Stimulated activated CD4-positive, alpha-beta T cell treated with anti-CD3 and anti-CD28 coated beads, TNF-alpha, amount 100 ng/mL, for 4 hours (primary cell): ENCODE measurements around the gene DACH1.
"Not testable (repeated sequence)": the region's sequence is repeated elsewhere in the genome, so short reads cannot be mapped to it uniquely, and the experiment has no call there.

Experiments
- DNase-seq, 3 experiments: peaks; one replicate each; pipeline ENCODE4 v3.0.0-alpha.2; 2020; ENCODE audit warnings: low read depth in 3 of 3

Gene DACH1

GRCh38 chr13:71828564-71828963 lies 38.4 kb downstream of the DACH1 start:
- DNase-seq: no peak

GRCh38 chr13:71828117-71828516 lies 38.9 kb downstream of the DACH1 start:
- DNase-seq: no peak

DNA sequence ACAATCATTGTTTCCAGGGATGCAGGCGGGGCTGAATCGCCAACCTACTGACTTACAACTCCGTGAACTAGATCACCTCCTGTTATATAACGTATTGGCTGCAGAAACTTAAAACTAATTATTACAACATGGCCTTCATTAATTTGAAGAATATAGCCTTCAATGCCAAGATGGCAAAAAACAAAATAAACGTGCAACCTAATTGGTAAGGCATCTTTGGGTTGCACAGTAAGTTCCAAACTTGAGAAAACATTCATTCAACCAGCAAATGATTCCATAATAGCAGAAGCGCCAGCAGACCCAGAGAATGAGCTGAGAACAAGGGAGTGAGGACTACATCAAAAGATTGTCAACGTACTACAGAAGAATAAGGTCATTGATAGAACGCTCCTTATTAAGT lies 39.8 kb downstream of the DACH1 start:
- DNase-seq: no peak

- DNase-seq: no peak
Observed at GRCh38 chr13:71820699-71821098, 46.3 kb downstream of the DACH1 start.

- DNase-seq: no peak
Observed at GRCh38 chr13:71817335-71817734, 49.7 kb downstream of the DACH1 start.

- DNase-seq: no peak
Observed at GRCh38 chr13:71814806-71815360, 52.1 kb downstream of the DACH1 start.

- DNase-seq: no peak
Observed at GRCh38 chr13:71813187-71813586, 53.8 kb downstream of the DACH1 start.

- DNase-seq: no peak
Observed at GRCh38 chr13:71811344-71811743, 55.7 kb downstream of the DACH1 start.

GRCh38 chr13:71808708-71809107 lies 58.3 kb downstream of the DACH1 start:
- DNase-seq: no peak

- no peak for DNase-seq
Observed at GRCh38 chr13:71806886-71807285, 60.1 kb downstream of the DACH1 start.

- DNase-seq: no peak
Observed at GRCh38 chr13:71803066-71803465, 63.9 kb downstream of the DACH1 start.

- no peak for DNase-seq
Observed at GRCh38 chr13:71801781-71802180, 65.2 kb downstream of the DACH1 start.

DNA sequence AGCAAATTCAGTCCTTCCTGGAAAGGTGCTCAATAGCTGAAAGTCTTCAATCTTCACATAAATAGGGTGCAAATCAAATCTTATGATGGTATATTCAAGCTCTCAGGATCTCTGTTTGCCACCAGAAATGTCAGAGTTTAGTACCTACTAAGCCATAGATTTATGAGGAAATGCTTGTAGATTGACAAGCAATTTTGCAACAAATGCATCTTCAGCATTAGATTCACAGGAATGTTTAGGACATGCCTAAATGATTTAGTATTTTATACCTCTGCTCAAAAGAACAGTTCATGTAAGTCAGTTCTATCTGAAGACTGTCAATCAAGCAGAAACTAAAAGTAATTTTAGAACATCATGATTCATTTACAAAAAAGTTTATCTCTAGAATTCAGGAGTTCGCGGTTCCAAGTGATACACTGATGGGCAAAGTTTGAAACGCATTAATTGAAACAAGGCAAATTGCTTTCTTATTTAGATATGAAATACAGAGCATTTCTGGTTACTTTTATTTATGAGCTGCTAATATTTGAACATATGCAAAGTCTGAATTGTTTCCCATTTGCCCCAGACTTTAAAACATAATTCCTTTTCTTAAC lies 65.7 kb downstream of the DACH1 start:
- no peak for DNase-seq

- DNase-seq: no peak
Observed at GRCh38 chr13:71799324-71799723, 67.7 kb downstream of the DACH1 start.

DNA sequence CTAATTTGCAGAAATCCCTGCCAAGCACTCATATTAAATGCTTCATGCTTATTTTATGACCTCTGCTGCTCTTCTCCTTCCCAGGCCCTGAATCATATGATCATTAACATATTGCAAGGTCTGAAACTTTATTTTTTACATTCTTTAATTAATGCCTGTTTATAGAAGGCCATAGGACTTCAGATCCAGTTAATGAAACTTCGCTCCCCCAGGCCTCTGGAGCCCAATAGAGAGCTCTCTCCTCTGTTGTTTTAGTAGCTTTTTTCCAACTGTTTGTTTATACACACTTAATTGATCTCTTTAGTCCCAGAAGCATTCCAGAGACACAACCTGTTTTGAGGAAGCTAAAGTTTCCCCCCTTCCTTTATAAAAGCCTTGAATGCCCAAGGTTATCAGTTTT lies 68.3 kb downstream of the DACH1 start:
- DNase-seq: no peak

- DNase-seq: no peak
Observed at GRCh38 chr13:71797517-71797916, 69.5 kb downstream of the DACH1 start.

DNA sequence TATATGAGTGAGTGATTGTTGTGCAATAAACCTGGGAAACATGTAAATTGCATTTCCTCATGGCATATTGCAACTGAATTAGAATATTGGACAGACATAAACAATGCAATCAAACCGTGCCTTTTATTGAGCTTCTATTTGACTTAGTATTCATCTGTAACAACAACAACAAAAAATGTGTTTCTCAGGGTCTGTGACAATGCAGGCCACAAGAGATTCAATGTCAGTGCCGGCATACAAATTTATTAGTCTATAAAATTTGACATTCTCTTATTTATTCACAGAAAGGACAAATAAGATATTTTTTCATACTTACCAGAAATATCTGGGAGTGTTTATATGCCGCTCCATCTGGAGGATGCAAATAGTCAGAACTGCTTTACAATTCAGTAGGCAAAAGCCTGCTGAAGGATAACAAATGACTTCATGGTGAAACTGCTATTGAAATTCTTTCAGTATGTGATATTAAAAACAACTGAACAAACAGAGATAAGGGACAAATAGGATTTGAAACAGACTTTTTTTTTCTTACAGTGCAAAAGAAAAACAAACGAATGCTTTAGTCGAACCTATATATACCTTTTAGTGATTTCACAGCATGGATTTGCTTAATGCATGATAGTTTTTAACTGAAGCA lies 77.2 kb downstream of the DACH1 start:
- DNase-seq: no peak

- DNase-seq: no peak
Observed at GRCh38 chr13:71789037-71789436, 78.0 kb downstream of the DACH1 start.

DNA sequence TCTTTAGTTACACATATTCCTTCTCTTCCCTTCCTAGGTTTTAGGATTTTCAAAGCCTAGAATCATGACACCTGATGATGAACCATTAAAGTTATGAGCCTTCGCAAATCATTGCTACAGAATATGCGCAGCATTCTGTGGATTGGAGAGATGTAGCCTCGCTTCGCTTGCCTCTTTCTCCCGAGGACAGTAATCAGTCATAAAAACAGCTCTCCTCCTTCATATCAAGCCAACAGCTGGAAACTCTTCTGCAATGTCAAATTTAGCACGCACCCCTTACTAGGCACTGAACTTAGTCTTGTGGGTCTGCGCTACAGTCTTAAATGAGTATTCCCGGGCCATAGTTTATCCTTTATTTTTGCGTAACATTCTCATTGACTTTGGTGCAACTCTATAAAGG lies 79.6 kb downstream of the DACH1 start:
- DNase-seq: no peak

DNA sequence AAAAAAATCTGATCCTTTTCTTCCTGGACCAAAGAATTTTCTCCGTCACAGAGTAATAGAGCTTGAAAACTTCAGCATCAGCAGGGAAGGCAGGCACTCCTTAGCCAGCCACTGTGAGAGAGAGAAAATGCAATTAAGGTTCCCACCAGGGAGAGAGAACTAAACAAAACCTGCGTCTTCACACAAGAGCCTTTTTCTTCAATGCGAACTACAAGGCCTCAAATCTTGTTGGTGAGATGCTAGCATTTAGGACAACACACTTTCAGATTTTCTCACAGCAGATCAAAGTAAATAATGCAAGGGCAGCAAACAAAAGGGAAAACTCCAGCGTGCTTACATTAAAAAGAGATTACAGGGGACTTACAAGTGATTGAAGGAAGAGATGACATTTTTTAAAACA lies 80.1 kb downstream of the DACH1 start:
- DNase-seq: no peak

- DNase-seq: no peak
Observed at GRCh38 chr13:71785361-71785760, 81.6 kb downstream of the DACH1 start.

DNA sequence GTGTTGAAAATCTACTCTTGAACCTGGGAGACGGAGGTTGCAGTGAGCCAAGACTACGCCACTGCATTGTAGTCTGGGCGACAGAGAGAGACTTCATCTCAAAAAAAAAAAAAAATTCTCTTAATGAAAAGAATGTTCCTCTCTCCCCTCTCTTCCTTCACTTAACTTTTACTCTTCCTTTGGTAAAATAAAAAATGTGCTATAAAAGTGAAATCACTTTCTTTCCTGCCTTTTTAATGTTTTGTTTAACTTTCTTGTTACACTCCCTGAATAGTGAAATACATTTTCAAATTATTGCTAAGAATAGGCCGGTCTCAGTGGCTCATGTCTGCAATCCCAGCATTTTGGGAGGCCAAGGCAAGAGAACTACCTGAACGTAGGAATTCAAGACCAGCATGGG lies 86.5 kb downstream of the DACH1 start:
- DNase-seq: no peak

GRCh38 chr13:71778998-71779397 lies 88.0 kb downstream of the DACH1 start:
- not testable (repeated sequence) for DNase-seq

- DNase-seq: no peak
Observed at GRCh38 chr13:71775966-71776365, 91.0 kb downstream of the DACH1 start.
